HG03159 (cell line): ENCODE measurements around the gene SLC66A3.
"Not testable (repeated sequence)": the region's sequence is repeated elsewhere in the genome, so short reads cannot be mapped to it uniquely, and the experiment has no call there.

Experiments
- ATAC-seq: cut with Tn5 transposase; IDR thresholded peaks from one replicate; pipeline ENCODE4 v1.9.1; 2021; ENCODE audit warnings: mild to moderate bottlenecking, moderate library complexity; ENCODE audit not compliant: unreplicated experiment

The SLC66A3 gene

DNA sequence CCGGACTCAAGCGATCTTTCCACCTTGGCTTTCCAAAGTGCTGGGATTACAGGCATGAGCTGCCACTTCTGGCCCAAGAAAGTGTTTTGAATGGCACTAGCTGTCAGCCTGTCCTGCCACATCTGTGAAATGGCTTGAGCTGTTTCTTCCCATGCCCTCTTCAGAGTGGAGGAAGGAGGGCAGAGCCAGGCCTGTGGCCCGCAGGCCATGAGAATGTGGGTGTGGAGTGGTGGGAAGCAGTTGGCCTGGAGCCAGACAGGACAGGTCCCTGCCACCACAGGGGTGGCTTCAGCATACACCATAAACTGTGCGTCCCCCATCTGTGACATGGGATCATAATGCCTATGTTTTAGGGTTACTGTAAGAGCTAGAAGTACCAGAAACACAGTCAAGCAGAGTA lies 6.5 kb downstream of the SLC66A3 start:
- ATAC-seq, result no peak

DNA sequence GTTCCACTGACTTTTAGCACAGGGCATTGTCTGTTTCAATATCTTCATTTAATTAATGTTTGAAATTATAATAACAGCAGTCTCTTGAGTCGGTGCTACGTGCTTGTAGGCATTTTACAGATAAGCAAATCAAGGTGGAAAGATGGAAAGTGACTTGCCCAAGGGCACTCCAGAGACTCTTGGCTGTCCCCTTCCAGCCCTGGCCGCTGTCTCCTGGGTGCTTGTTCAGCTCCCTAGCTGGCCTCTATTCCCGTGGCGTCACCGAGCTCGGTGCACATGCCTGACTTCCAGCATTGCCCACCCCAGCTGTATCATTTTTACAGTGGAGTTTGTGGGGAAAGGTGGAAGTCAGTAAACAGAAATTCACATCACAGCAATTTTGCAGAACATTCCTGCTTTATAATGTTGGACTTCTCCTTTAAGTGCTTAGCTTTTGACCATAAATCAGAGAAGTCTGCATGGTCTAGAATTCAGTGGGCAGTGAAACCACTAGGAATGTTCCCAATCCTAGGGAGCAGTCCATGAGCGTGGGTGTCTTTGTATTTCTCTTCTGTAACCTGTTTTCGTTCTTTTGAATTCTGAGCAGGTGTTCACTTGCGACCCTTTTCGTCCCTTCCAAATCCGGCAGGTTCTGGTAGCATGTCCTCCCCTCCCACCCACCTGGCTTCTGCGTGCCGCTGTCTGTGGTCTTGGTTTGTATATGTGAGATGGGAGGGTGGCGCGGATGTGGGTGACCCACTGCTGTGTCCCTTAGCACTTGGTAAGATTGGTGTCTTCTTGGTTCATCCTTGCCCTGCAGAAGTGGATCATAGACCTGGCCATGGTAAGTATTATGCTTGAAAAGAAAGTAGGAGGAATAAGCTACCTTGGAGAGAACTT lies 8.4 kb downstream of the SLC66A3 start:
- ATAC-seq, result no peak

DNA sequence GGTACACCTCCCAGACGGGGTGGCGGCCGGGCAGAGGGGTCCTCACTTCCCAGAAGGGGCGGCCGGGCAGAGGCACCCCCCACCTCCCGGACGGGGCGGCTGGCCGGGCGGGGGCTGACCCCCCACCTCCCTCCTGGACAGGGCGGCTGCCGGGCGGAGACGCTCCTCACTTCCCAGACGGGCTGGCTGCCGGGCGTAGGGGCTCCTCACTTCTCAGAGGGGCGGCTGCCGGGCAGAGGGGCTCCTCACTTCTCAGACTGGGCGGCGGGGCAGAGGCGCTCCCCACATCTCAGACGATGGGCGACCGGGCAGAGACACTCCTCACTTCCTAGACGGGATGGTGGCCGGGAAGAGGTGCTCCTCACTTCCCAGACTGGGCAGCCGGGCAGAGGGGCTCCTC lies 9.8 kb downstream of the SLC66A3 start:
- not testable (repeated sequence) for ATAC-seq

DNA sequence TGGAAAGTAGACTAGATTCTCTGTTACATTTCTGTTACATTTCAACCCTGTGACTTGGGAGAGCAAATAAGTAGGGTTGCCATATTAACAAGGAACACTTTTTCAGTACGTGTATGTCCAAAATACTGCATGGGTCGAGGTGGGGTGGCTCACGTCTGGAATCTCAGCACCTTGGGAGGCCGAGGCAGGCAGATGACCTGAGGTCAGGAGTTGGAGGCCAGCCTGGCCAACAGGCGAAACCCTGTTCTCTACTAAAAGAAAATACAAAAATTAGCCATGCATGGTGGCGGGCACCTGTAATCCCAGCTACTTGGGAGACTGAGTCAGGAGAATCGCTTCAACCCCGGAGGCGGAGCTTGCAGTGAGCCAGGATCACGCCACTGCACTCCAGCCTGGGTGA lies 11.2 kb downstream of the SLC66A3 start:
- ATAC-seq, result no peak

DNA sequence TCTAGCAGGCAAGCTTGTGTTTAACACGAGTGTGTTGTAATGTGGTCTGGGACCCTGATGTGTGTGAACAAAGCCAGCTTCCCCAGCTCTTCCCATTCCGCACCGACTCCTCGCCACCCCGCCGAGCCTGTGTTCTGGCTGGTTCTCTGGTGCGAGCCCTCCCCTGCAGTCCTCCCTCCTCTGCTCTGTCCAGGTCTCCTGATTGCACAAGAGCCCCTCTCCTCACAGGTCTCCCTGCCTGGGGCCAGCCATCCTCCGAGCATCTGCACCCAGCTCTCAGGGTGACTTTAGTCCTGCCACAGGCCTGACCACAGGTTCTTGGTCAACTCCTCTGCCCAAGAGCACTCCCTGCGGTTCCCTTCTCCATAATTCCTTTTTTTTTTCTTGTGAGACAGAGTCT lies 13.2 kb downstream of the SLC66A3 start:
- ATAC-seq, result no peak

DNA sequence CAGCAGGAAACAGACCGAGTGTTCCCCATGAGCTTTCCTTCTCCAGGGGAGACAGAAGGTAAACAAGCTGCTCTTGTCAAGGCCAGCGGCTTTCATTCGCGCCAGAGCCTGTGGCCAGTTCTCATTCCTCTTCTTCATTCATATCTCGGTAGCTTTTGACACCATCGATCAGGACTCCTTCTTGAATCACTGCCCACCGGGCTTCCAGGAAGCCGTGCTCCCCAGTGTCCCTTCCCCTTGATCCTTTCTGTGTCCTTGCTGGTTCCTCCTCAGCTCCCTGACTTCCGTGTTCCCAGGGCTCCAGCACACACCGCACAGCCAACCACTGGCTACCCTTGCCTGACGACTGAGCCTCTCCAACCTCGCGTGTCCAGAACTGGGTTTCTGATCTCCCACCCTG lies 14.1 kb downstream of the SLC66A3 start:
- no peak for ATAC-seq

DNA sequence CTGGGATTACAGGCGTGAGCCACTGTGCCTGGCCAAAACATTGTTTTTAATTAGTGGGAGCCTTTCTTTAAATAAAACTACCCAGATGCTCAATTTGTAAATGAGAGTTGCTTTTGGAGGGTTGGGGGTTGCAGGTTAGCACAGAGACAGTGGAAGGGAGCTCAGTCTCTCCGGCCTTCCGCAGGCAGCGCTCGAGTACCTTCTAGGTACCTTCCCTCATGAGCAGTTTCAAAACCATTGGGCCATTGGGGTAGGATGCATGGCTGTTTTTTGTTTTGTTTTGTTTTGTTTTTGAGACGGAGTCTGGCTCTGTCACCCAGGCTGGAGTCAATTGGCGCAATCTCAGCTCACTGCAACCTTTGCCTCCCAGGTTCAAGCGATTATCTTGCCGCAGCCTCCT lies 19.0 kb downstream of the SLC66A3 start:
- ATAC-seq, result no peak

DNA sequence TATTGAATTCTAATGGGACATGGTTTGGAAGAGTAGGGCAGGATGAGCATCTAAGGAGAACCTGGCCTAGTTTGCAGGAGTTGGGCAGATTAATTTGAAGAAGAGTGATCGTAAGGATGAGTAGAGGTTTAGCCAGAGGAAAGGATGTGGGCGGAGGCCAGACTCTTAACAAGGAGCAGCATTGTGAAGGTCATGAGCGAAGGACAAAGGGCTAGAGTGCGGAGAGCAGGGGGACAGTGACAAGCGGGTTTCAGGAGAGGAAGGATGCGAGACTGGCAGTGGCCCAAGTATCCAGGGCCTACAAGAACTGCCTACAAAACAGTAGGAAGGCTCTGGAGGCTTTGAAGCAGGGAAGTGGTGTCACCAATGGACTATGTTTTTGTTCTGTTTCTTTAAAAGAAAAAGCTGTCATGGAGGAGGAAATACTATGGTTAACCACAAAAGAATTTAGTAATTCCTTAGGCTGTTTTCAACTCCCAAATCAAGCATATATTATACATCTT lies 20.1 kb downstream of the SLC66A3 start:
- ATAC-seq, result no peak

DNA sequence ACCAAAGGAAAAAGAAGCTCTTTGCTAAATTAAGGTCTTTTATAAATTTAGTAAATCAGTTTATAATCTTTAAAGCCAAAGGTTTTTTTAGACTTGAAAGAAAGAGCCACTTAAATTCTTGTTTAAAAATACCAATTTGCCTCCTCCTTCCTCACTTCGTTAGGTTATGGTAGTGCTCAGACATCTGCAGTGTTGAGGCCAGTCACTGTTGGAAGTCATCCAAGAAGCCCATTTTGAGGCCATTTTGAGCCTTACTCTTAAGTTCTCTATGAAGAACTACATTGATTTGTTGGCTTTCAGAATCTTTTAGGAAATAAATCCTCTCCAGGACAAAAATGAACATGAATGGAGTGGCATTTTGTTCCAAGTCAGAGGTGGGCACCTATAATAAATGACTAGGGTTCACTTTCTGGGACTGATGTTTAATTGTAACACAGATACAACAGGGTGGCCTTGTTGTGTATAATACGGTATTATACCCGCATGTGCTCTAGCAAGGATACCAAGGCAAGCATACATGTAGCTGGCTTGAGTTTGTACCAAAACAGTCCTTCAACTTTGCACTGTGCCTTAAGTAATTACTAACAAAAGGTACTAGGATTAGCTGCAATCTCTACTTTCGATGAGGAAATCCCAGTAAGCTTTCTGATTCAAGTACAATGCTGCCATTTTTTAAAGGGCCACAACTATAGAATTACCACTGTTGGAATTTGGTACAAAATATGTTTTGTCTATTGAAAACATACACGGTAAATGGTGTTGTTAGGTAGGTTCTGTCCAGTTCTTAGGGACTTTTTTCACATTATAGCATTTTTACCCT lies 22.8 kb downstream of the SLC66A3 start:
- no peak for ATAC-seq

DNA sequence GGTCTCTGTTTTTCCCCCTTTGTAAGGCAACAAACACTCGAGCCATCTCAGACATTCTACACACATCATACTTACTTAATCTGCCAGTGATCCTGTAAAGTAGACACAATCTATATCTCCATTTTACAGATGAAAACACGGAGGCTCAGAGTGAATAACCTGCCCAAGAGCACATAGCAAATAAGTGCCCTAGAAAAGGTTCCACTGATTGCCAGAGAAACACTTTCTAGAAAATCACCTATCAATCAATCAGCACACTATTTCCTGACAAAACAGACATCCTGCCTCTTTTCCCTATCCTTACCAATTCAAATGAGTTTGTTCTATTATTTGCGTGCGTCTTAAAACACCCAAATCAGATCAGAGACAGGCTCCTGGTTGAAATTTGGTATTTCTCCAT lies 23.9 kb downstream of the SLC66A3 start:
- no peak for ATAC-seq

DNA sequence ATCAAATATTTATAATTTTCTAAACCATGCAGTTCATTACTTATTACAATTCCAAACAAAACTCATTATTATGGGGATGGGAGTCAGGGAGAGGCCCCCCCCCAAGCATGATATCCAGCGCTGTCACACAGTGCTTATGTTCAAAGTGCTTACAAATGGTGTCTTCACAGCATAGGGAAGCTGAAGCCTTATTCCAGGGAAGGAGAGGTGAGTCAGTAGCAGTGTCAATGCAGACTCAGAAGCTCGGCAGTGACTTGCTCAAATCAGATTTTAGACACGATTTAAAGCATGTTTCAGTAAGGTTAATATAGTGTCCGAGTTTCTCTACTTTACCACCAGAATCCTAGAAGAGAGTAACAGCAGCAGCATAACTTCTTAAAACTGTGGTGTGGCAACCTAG lies 24.6 kb downstream of the SLC66A3 start:
- no peak for ATAC-seq

DNA sequence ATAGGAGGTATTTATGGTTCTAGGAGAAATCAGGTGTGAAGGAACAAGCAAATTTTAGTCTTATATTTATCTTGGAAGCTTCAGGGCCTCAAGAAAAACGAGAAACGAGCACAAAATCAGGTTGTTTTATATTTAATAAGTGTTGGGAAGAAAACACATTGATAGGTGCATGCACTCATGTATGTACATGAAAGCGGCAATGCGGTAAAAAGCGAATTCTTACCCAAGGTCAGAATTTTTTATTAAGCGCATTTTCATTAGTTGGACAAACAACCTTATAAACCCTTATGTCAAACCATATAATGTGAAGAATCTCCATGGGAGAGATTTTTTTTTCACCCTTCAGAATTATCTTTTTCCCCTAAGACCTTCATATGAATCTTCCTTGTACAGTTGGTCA lies 25.4 kb downstream of the SLC66A3 start:
- ATAC-seq, result no peak

DNA sequence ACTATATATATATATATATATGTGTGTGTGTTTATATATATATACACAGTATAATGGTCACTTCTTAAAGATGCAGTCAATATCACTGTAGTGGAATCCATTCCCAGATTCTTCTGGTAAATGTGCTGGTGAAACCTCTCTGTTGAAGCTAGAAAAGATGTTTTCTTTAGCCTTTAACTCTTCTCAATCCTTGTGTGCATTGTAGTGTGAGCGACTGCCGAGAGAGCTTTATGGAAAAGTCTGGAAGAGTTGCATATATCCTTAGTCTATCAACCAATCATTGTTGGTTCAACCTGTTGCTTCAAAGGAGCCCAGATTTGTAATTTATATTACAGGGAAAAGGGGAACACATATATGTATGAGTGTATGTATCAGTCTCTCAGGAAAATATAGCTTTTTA lies 27.7 kb downstream of the SLC66A3 start:
- ATAC-seq, result no peak

DNA sequence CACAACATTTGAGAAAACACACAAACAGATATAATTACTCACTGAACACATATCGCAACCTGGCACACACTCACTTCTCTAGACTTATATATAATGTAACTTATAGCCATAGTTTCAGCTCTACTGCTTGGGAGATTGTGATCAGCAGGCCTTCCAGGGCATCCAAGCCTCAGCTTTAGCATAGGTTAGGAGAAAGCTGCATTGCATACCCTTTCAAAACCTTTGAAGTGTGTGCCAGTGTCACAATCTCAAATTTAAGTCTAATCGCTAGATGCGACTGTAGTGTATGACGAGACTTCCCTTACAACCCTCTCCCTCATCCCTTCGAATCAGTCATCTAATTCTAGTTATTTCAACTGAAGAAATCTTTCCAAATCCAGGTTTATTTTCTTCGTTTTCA lies 30.9 kb downstream of the SLC66A3 start:
- no peak for ATAC-seq

DNA sequence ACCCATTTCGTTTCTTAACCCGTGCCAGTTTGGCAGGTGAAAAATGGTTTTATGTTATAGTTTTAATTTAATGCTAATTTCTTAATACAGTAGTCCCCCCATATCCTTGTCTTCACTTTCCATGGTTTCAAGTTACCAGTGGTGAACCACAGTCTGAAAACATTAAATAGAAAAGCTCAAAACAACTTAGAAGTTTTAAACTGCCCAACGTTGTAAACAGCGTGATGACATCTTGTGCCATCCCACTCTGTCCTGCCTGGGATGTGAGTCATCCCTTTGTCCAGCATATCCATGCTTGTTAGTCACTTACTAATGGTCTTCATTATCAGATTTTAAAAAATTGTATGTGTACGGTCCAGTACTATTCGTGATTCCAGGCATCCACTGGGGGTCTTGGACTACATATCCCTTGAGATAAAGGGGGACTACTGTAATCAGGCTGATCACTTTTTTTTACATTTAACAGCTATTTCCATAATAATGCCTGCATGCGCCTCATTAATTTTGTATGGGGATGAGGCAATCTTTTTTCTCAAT lies 31.9 kb downstream of the SLC66A3 start:
- ATAC-seq, result no peak

DNA sequence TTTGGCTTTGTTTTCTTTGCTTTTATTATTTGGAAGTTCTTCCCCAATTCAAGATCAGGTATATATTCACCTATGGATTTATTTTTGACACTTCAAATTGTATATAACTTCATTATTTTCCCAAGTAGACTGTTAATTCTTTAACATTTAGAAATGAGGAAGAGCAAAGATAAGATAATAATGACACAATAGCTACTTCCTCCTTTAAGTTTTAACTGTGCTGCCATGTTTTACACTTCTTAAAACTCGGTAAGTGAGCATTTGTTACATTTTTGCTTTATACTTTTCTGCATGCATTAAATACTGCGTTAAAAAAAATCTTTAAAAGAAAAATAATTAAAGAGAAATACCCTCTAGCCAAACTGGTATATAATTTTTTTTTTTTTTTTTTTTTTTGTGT lies 32.5 kb downstream of the SLC66A3 start:
- no peak for ATAC-seq

DNA sequence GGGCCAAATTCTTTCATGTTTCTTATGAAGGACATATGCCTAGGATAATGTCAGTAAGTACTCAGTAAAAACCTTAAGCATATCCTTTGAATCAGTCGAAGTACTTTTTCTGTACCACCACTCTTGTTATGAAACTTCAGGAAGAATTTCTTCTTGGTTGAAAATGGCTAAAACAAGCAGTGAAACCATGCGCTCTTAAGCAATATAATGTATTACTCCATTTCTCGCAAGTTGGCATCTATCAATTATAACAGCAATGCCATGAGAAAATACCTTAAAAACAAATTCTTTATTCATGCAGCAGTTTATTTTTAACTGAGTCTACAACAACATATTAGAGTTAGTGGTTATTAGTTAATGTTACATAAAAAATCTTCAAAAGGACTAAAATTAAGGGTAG lies 41.0 kb downstream of the SLC66A3 start:
- ATAC-seq, result no peak

DNA sequence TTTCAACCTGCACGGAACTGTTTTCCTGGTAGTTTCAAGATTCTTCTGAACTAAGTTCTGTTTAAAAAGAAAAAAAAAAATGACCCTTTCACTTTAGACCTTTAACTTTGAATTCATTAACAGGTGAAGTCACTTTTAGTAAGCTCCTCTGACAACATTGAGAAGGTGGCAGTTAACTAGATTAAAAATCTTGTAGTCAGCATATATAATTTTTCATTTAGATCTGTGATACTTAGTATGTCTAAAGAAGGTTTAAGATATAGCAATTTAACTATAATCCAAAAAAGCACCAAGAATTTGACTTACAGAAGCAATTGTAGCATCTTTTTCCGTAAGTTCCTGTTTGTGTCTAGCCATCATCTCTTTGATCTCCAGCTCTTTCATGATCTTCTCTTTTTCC lies 45.4 kb downstream of the SLC66A3 start:
- no peak for ATAC-seq

DNA sequence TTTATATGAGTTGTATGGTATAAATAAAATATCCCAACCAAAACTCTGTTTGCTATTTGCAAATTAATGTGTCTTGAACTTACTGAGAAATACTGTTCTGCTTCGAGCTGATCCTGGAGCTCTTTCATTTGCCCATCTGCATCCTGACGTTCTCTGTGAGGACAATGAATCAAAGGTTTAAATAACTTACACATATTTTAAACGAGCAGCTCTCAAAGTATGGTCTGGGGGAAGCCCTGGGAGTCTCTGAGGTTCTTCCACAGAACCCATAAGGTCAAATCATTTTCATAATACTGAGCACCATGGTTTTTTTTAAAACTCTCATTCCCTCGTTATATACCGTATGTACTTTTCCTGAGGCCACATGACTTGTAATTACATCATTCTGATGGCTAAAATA lies 46.7 kb downstream of the SLC66A3 start:
- ATAC-seq, result no peak

DNA sequence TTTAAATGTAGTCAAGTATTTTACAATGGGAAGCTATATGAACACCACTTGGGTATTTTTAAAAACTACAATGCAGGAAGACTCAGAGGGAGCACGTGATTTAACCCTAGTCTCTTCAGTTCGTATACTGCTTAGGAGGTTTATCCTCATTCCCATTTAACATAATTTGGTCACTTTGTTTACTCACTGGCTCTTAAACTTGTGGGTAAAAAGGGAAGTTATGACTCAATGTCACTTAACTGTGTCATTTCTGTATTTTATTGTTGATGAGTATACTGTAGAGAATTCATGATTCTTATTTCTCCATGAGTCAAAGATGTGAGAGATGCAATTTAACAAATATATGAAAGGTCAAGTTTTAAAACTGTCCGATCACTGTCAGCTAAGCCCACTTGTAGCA lies 48.2 kb downstream of the SLC66A3 start:
- peak; percentile 60 for ATAC-seq

DNA sequence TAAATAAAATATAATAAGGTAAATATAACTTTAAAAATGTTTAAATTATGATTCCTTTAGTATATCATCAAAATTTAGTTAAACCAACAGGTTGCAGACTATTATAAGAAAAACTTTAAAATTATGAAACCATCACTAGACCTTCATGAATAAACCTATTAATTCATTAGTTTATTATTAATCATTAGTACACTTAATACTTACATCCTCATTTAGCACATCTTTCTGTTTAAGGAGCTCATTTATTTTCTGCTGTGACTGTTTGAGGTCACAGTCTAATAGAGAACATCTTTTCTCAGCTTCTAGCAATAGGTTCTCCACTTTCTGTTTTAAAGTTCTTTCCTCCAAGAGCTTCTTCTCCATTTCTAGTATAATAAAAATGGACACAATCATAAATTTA lies 52.8 kb downstream of the SLC66A3 start:
- ATAC-seq, result no peak

DNA sequence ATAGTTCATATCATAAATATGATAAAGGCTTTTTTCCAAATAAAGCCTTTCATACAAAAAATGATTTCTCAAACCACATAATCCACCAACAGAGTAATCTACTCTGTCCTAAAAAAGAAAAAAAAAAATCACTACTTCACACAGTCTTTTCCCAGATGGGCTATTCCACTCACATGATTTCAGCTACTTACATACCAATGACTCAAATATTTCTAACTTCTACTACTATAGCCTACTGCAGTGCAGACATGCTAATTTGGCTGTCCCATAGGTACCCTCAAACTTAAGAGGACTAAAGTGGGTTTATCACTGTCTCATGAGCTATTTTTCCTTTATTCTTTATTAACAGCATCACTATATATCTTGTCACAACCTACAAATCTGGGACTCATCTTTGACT lies 57.4 kb downstream of the SLC66A3 start:
- no peak for ATAC-seq
